ENCODE results near the gene TMEM44. TPM values are rescaled to one million over a fixed set of nuclear protein-coding genes. Genes with fewer than 3 reads are reported as not detected.

Gene TMEM44
- total and polyA plus RNA-seq, 9 of the 15 experiments (the other 6 are each of a cell fraction or from before 2014, with no cell fraction given): 0.53 to 18.1 (median 11.3) TPM

DNA sequence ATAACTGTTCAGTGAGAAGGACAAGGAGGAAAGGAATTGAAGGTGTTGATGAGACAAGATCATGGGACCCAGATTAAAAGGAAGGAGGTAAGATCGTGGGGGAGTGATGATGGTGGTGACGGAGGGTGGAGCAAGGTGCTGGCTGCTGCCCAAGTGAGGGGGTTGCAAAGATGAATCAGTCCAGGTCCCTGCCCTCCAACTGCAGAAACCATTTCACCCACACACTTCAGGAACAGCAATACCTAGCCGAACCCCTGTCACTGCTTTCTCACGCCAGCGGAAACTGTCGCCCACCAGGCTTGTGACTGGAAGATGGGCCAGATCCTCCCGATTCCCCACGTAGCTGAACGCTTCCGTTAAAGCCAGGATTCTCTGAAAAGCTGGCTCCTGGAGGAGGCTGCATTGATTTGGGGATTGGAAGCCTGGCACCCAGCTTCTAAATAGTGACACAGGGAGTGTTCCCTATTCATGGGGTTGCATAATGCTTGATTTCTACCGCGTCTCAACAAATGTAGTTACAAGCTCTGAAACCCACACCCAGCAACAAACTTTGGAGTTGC lies 41.9 kb upstream of the TMEM44 start (continued):
- TF ChIP-seq, protein P1, sequence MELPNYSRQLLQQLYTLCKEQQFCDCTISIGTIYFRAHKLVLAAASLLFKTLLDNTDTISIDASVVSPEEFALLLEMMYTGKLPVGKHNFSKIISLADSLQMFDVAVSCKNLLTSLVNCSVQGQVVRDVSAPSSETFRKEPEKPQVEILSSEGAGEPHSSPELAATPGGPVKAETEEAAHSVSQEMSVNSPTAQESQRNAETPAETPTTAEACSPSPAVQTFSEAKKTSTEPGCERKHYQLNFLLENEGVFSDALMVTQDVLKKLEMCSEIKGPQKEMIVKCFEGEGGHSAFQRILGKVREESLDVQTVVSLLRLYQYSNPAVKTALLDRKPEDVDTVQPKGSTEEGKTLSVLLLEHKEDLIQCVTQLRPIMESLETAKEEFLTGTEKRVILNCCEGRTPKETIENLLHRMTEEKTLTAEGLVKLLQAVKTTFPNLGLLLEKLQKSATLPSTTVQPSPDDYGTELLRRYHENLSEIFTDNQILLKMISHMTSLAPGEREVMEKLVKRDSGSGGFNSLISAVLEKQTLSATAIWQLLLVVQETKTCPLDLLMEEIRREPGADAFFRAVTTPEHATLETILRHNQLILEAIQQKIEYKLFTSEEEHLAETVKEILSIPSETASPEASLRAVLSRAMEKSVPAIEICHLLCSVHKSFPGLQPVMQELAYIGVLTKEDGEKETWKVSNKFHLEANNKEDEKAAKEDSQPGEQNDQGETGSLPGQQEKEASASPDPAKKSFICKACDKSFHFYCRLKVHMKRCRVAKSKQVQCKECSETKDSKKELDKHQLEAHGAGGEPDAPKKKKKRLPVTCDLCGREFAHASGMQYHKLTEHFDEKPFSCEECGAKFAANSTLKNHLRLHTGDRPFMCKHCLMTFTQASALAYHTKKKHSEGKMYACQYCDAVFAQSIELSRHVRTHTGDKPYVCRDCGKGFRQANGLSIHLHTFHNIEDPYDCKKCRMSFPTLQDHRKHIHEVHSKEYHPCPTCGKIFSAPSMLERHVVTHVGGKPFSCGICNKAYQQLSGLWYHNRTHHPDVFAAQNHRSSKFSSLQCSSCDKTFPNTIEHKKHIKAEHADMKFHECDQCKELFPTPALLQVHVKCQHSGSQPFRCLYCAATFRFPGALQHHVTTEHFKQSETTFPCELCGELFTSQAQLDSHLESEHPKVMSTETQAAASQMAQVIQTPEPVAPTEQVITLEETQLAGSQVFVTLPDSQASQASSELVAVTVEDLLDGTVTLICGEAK (IDR thresholded peaks at IDR 0.05): no peak
- TF ChIP-seq, protein P1 (CRISPR knock-in tag; IDR thresholded peaks at IDR 0.05): no peak
- peak; percentile 26 for TF ChIP-seq DACH1 (IDR thresholded peaks at IDR 0.05; ENCODE audit: partially characterized antibody)
- TF ChIP-seq, protein P2, sequence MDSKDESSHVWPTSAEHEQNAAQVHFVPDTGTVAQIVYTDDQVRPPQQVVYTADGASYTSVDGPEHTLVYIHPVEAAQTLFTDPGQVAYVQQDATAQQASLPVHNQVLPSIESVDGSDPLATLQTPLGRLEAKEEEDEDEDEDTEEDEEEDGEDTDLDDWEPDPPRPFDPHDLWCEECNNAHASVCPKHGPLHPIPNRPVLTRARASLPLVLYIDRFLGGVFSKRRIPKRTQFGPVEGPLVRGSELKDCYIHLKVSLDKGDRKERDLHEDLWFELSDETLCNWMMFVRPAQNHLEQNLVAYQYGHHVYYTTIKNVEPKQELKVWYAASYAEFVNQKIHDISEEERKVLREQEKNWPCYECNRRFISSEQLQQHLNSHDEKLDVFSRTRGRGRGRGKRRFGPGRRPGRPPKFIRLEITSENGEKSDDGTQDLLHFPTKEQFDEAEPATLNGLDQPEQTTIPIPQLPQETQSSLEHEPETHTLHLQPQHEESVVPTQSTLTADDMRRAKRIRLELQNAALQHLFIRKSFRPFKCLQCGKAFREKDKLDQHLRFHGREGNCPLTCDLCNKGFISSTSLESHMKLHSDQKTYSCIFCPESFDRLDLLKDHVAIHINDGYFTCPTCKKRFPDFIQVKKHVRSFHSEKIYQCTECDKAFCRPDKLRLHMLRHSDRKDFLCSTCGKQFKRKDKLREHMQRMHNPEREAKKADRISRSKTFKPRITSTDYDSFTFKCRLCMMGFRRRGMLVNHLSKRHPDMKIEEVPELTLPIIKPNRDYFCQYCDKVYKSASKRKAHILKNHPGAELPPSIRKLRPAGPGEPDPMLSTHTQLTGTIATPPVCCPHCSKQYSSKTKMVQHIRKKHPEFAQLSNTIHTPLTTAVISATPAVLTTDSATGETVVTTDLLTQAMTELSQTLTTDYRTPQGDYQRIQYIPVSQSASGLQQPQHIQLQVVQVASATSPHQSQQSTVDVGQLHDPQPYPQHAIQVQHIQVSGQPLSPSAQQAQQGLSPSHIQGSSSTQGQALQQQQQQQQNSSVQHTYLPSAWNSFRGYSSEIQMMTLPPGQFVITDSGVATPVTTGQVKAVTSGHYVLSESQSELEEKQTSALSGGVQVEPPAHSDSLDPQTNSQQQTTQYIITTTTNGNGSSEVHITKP (IDR thresholded peaks at IDR 0.05; ENCODE audit: partially characterized antibody): peak; percentile 54
- TF ChIP-seq HSF4 (CRISPR knock-in tag; IDR thresholded peaks at IDR 0.05; ENCODE audit: borderline replicate concordance): no peak
- TF ChIP-seq ERF (CRISPR knock-in tag; IDR thresholded peaks at IDR 0.05): no peak
- TF ChIP-seq TAF1 (IDR thresholded peaks at IDR 0.05; ENCODE audit: control insufficient read depth, extremely low read depth, insufficient read depth, low read length, severe bottlenecking): no peak
- no peak for TF ChIP-seq MED1 (CRISPR knock-in tag; IDR thresholded peaks at IDR 0.05; ENCODE audit: borderline replicate concordance)
- TF ChIP-seq, protein P3, sequence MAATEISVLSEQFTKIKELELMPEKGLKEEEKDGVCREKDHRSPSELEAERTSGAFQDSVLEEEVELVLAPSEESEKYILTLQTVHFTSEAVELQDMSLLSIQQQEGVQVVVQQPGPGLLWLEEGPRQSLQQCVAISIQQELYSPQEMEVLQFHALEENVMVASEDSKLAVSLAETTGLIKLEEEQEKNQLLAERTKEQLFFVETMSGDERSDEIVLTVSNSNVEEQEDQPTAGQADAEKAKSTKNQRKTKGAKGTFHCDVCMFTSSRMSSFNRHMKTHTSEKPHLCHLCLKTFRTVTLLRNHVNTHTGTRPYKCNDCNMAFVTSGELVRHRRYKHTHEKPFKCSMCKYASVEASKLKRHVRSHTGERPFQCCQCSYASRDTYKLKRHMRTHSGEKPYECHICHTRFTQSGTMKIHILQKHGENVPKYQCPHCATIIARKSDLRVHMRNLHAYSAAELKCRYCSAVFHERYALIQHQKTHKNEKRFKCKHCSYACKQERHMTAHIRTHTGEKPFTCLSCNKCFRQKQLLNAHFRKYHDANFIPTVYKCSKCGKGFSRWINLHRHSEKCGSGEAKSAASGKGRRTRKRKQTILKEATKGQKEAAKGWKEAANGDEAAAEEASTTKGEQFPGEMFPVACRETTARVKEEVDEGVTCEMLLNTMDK (IDR thresholded peaks at IDR 0.05; ENCODE audit: borderline replicate concordance, insufficient read depth, low read depth, low read length, poor library complexity, severe bottlenecking): no peak
- TF ChIP-seq CTBP1 (IDR thresholded peaks at IDR 0.05; ENCODE audit: borderline replicate concordance): 0 out of 2 replicates have a peak, but pooled peaks have one; percentile 30
- TF ChIP-seq CHD4 (IDR thresholded peaks at IDR 0.05; ENCODE audit: insufficient read depth, insufficient replicate concordance, low read depth, low read length, poor library complexity, severe bottlenecking): no peak
- TF ChIP-seq ZNF717 (CRISPR knock-in tag; IDR thresholded peaks at IDR 0.05): no peak
